HL-60/S4 treated with phorbol 12-myristate 13-acetate at 8.2 ng/mL for 4 days and 3 days (cell line): ENCODE measurements around the gene PIK3R3.

ENCODE experiments used
- in situ Hi-C: fragments of 300-500 bp; cut with MboI; formaldehyde crosslinking; loops from 2 replicates; pipeline ENCODE4 v1.15.0; 2022; ENCODE audit warnings: low sequenced_read_pairs

Gene PIK3R3

DNA sequence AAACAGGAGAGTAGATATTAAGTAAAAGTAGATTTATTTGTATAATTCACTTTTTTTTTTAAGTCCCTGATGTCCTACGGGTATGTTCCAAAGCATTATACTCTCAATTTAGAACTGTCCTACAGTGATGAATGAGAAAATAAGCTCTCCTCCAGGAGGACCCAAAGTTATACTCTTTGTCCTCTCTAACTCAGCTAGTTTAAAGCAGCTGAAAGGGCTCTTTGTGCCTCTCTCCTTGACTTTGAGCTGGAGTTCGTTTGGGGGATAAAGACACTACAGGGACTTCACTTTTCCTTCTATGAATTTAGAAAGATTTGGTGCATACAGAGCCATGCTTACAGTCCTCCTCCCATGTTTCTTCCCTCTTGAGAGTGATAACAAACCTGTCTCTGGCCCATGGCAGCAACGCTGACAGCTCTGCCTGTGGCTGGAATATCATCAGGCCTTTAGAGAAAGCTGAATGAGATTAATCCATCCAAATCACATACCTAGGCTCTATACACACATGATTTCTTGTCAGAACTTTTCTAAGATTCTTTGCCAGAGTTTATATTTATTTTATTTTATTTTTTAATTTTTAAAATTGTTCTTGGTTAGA lies 134.3 kb downstream of the PIK3R3 start:
- in situ Hi-C loops: no loop called here

DNA sequence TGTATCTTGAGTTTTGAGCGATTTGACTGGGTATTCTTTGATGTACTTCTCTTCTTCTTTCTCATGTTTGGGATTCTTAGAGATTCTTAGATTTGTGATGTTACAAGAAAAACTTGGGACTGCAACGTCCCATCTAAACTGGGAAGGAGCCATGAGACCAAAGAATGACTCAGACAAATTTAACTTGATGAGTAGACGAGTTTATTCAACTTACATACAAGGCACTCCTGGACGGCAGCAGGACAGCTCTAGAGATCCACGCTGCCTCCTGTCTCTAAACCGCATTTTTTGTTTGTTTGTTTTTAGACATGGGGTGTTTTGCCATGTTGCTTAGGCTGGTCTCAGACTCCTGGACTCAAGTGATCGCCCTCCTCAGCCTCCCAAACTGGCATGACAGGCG lies 137.1 kb downstream of the PIK3R3 start:
- in situ Hi-C loops: no loop called here

- in situ Hi-C loops: no loop called here
These were observed 138.0 kb downstream of the PIK3R3 start for GRCh38 chr1:45994423-45994822.
